Type B pancreatic cell (in vitro differentiated cells): ENCODE data around the gene ANK3. TPM values are rescaled to one million over a fixed set of nuclear protein-coding genes. Genes with fewer than 3 reads are reported as not detected.
A peak's percentile ranks its signal among the peaks of the same experiment; 100 is the strongest.

ENCODE experiments used
- DNase-seq: peaks from one replicate; pipeline ENCODE4 v3.0.0; 2021; ENCODE audit warnings: mixed read lengths; ENCODE audit not compliant: unreplicated experiment; ENCODE audit errors: extremely low spot score
- H3K27ac Mint-ChIP-seq: 2 replicates; pipeline ENCODE4 v1.8.0; 2021; ENCODE audit warnings: mild to moderate bottlenecking, mixed read lengths
- H3K27me3 Mint-ChIP-seq: 2 replicates; pipeline ENCODE4 v1.8.0; 2021; ENCODE audit warnings: mixed read lengths
- H3K36me3 Mint-ChIP-seq: 2 replicates; pipeline ENCODE4 v1.8.0; 2021; ENCODE audit warnings: mixed read lengths
- H3K4me1 Mint-ChIP-seq: one replicate; pipeline ENCODE4 v1.8.0; 2021; ENCODE audit warnings: mixed read lengths; ENCODE audit not compliant: unreplicated experiment
- H3K4me3 Mint-ChIP-seq: 2 replicates; pipeline ENCODE4 v1.8.0; 2021; ENCODE audit warnings: mild to moderate bottlenecking, mixed read lengths
- H3K9me3 Mint-ChIP-seq: 2 replicates; pipeline ENCODE4 v1.8.0; 2021; ENCODE audit warnings: mixed read lengths
- CTCF ChIP-seq: fragments of 200-600 bp; sonication (generic); conservative IDR thresholded peaks from 2 replicates; pipeline ENCODE4 v1.5.0; 2021; ENCODE audit warnings: antibody characterized with exemption, mild to moderate bottlenecking
- total RNA-seq: library from RNA; stranded (reverse); gene quantifications from 2 replicates; pipeline ENCODE4 v1.2.1, GENCODE V29; 2021; ENCODE audit warnings: low replicate concordance

Gene ANK3
- total RNA-seq, 1 donor from 2014 or later, result 90.2 TPM

GRCh38 chr10:60260321-60260720 lies 129.4 kb downstream of the ANK3 start:
- DNase-seq, result no peak
- Mint-ChIP-seq H3K4me1 (peaks cover 16% of the 10 kb centered on the region), H3K4me3 (no peak overlapping the region), H3K9me3 (no peaks in the 10 kb centered on the region), H3K27ac (no peak overlapping the region), H3K36me3 (peaks cover 9% of the 10 kb centered on the region), H3K27me3 (no peaks in the 10 kb centered on the region)
- TF ChIP-seq CTCF, result no peak

GRCh38 chr10:60258429-60258797 lies 131.3 kb downstream of the ANK3 start:
- H3K4me1 Mint-ChIP-seq, result peaks cover 16% of the 10 kb centered on the region
- no peaks in the 10 kb centered on the region for H3K27me3 Mint-ChIP-seq
- peak overlapping the region; percentile 6 for H3K4me3 Mint-ChIP-seq
- H3K36me3 Mint-ChIP-seq, result peaks cover 9% of the 10 kb centered on the region
- no peak for DNase-seq
- H3K27ac Mint-ChIP-seq, result no peak overlapping the region
- H3K9me3 Mint-ChIP-seq, result no peaks in the 10 kb centered on the region
- no peak for TF ChIP-seq CTCF

- Mint-ChIP-seq H3K27ac (no peak overlapping the region), H3K27me3 (no peaks in the 10 kb centered on the region), H3K36me3 (peaks cover 8% of the 10 kb centered on the region), H3K4me3 (no peak overlapping the region), H3K9me3 (no peaks in the 10 kb centered on the region), H3K4me1 (peaks cover 16% of the 10 kb centered on the region)
- DNase-seq, result no peak
- TF ChIP-seq CTCF, result no peak
Measured at GRCh38 chr10:60257767-60258428, 131.8 kb downstream of the ANK3 start.

GRCh38 chr10:60254776-60255175 lies 134.9 kb downstream of the ANK3 start:
- Mint-ChIP-seq H3K4me1 (peaks cover 16% of the 10 kb centered on the region), H3K27me3 (no peaks in the 10 kb centered on the region), H3K9me3 (no peaks in the 10 kb centered on the region), H3K4me3 (no peak overlapping the region), H3K27ac (no peak overlapping the region), H3K36me3 (no peaks in the 10 kb centered on the region)
- TF ChIP-seq CTCF, result no peak
- no peak for DNase-seq

- H3K9me3 Mint-ChIP-seq, result no peaks in the 10 kb centered on the region
- H3K4me1 Mint-ChIP-seq, result peaks cover 10% of the 10 kb centered on the region
- H3K27ac Mint-ChIP-seq, result no peak overlapping the region
- H3K4me3 Mint-ChIP-seq, result no peak overlapping the region
- no peaks in the 10 kb centered on the region for H3K36me3 Mint-ChIP-seq
- H3K27me3 Mint-ChIP-seq, result no peaks in the 10 kb centered on the region
- TF ChIP-seq CTCF, result no peak
- no peak for DNase-seq
Measured at GRCh38 chr10:60253484-60253883, 136.2 kb downstream of the ANK3 start.

GRCh38 chr10:60252688-60253087 lies 137.0 kb downstream of the ANK3 start:
- Mint-ChIP-seq H3K4me3 (no peak overlapping the region), H3K27ac (no peak overlapping the region), H3K36me3 (no peaks in the 10 kb centered on the region), H3K27me3 (no peaks in the 10 kb centered on the region), H3K4me1 (peaks cover 3% of the 10 kb centered on the region), H3K9me3 (no peaks in the 10 kb centered on the region)
- no peak for TF ChIP-seq CTCF
- no peak for DNase-seq
